Neural cell (in vitro differentiated cells): ENCODE data around the gene BCL6B. TPM values are rescaled to one million over a fixed set of nuclear protein-coding genes. Genes with fewer than 3 reads are reported as not detected.
"Not testable (repeated sequence)": the region's sequence is repeated elsewhere in the genome, so short reads cannot be mapped to it uniquely, and the experiment has no call there.

ENCODE experiments used
- H2AFZ ChIP-seq: fragments of 200-600, 300-800 bp; sonication (generic), shearing (Covaris generic); 2 replicates; pipeline ENCODE4 v1.6.0; 2014; ENCODE audit warnings: low read depth, mild to moderate bottlenecking, antibody characterized with exemption, low read length, moderate library complexity
- H3F3A ChIP-seq: fragments of 200-600 bp; shearing (Covaris generic); 2 replicates; pipeline ENCODE4 v1.6.1; 2016; ENCODE audit warnings: mild to moderate bottlenecking, moderate library complexity, mixed read lengths, antibody characterized with exemption, low read length; ENCODE audit not compliant: insufficient read depth, poor library complexity, severe bottlenecking
- H3K27ac ChIP-seq: fragments of 200-600, 300-800 bp; sonication (generic), shearing (Covaris generic); 2 replicates; pipeline ENCODE4 v1.5.1; 2014; ENCODE audit warnings: mild to moderate bottlenecking, low read length, moderate library complexity
- H3K27me3 ChIP-seq: fragments of 300-800, 200-600 bp; sonication (generic), shearing (Covaris generic); 2 replicates; pipeline ENCODE4 v1.6.0; 2014; ENCODE audit warnings: mild to moderate bottlenecking, low read depth, low read length, moderate library complexity; ENCODE audit not compliant: insufficient read depth
- H3K36me3 ChIP-seq: fragments of 300-800, 200-600 bp; sonication (generic), shearing (Covaris generic); 2 replicates; pipeline ENCODE4 v1.5.1; 2014; ENCODE audit warnings: mild to moderate bottlenecking, antibody characterized with exemption, low read length, moderate library complexity; ENCODE audit not compliant: insufficient read depth
- H3K4me2 ChIP-seq: fragments of 300-800, 200-600 bp; sonication (generic), shearing (Covaris generic); 2 replicates; pipeline ENCODE4 v1.6.0; 2014; ENCODE audit warnings: mild to moderate bottlenecking, low read length
- H3K4me3 ChIP-seq: fragments of 300-800, 200-600 bp; sonication (generic), shearing (Covaris generic); 2 replicates; pipeline ENCODE4 v1.5.1; 2014; ENCODE audit warnings: mild to moderate bottlenecking, low read length, moderate library complexity
- H3K79me2 ChIP-seq: fragments of 200-600 bp; shearing (Covaris generic); replicated peaks from 2 replicates; pipeline ENCODE4 v1.6.0; 2014; ENCODE audit warnings: mild to moderate bottlenecking, low read length, moderate library complexity; ENCODE audit not compliant: insufficient read depth
- H3K9ac ChIP-seq: fragments of 300-800, 200-600 bp; sonication (generic), shearing (Covaris generic); 2 replicates; pipeline ENCODE4 v1.6.1; 2016; ENCODE audit warnings: mild to moderate bottlenecking, low read length, mixed read lengths
- H3K9me2 ChIP-seq: fragments of 200-600 bp; shearing (Covaris generic); 2 replicates; pipeline ENCODE4 v1.6.1; 2016; ENCODE audit warnings: mild to moderate bottlenecking, low read length, mixed read lengths; ENCODE audit not compliant: insufficient read depth
- H3K9me3 ChIP-seq: fragments of 200-600, 300-800 bp; sonication (generic), shearing (Covaris generic); 2 replicates; pipeline ENCODE4 v1.6.1; 2016; ENCODE audit warnings: mild to moderate bottlenecking, mixed run types, low read length, moderate library complexity, mixed read lengths
- H4K20me1 ChIP-seq: fragments of 200-600 bp; shearing (Covaris generic); 2 replicates; pipeline ENCODE4 v1.6.1; 2016; ENCODE audit warnings: mild to moderate bottlenecking, mixed run types; ENCODE audit not compliant: insufficient read depth
- CTCF ChIP-seq: fragments of 450-650 bp; IDR thresholded peaks from 2 replicates; pipeline ENCODE4 v1.5.1; 2014; ENCODE audit warnings: antibody characterized with exemption, mild to moderate bottlenecking, moderate library complexity; ENCODE audit not compliant: poor library complexity, severe bottlenecking
- EP300 ChIP-seq: fragments of 450-650 bp; conservative IDR thresholded peaks from 2 replicates; pipeline ENCODE4 v1.6.1; 2014; ENCODE audit warnings: antibody characterized with exemption, mild to moderate bottlenecking, moderate library complexity; ENCODE audit not compliant: poor library complexity, severe bottlenecking
- EZH2 ChIP-seq: fragments of 200-600, 300-800 bp; shearing (Covaris generic), sonication (generic); IDR thresholded peaks from 2 replicates; pipeline ENCODE4 v1.6.1; 2014; ENCODE audit warnings: antibody characterized with exemption, low read length, borderline replicate concordance, mild to moderate bottlenecking; ENCODE audit not compliant: insufficient read depth, poor library complexity, severe bottlenecking
- MXI1 ChIP-seq: fragments of 450-650 bp; conservative IDR thresholded peaks from 2 replicates; pipeline ENCODE4 v1.6.1; 2014; ENCODE audit warnings: antibody characterized with exemption, mild to moderate bottlenecking; ENCODE audit not compliant: poor library complexity, severe bottlenecking
- POLR2AphosphoS5 ChIP-seq: IDR thresholded peaks from 2 replicates; pipeline ENCODE4 v1.6.1; 2012
- RAD21 ChIP-seq: fragments of 450-650 bp; conservative IDR thresholded peaks from 2 replicates; pipeline ENCODE4 v1.6.1; 2014; ENCODE audit warnings: antibody characterized with exemption, mild to moderate bottlenecking, moderate library complexity
- REST ChIP-seq: IDR thresholded peaks from 2 replicates; pipeline ENCODE4 v1.6.1; 2012; ENCODE audit warnings: borderline replicate concordance
- SMC3 ChIP-seq: fragments of 450-650 bp; conservative IDR thresholded peaks from 2 replicates; pipeline ENCODE4 v1.6.1; 2014; ENCODE audit warnings: antibody characterized with exemption, mild to moderate bottlenecking, moderate library complexity; ENCODE audit not compliant: poor library complexity
- TAF1 ChIP-seq: IDR thresholded peaks from 2 replicates; pipeline ENCODE4 v1.6.1; 2012; ENCODE audit warnings: low read depth
- polyA plus RNA-seq: library from polyadenylated mRNA; depleted of rRNA; stranded (reverse); fragments of >200 nt; gene quantifications from 2 replicates; pipeline ENCODE4 v1.2.3, GENCODE V29; 2014

BCL6B gene
- polyA plus RNA-seq, 1 donor from 2014 or later: not detected

- Histone ChIP-seq H4K20me1 (no peaks in the 10 kb centered on the region), H3K36me3 (no peaks in the 10 kb centered on the region), H2AFZ (no peak overlapping the region), H3K4me2 (no peak overlapping the region), H3F3A (no peaks in the 10 kb centered on the region), H3K27me3 (no peaks in the 10 kb centered on the region), H3K9me3 (no peaks in the 10 kb centered on the region), H3K27ac (no peak overlapping the region), H3K9me2 (no peaks in the 10 kb centered on the region), H3K9ac (no peak overlapping the region), H3K79me2 (no peaks in the 10 kb centered on the region), H3K4me3 (no peak overlapping the region)
- TF ChIP-seq TAF1 (no peak), EZH2 (no peak), EP300 (no peak), MXI1 (no peak), POLR2AphosphoS5 (no peak), CTCF (no peak), RAD21 (no peak), REST (no peak), SMC3 (no peak)
These were observed 36.2 kb upstream of the BCL6B start for GRCh38 chr17:6986676-6987075.

GRCh38 chr17:6989779-6990178 lies 33.1 kb upstream of the BCL6B start:
- Histone ChIP-seq H4K20me1 (no peaks in the 10 kb centered on the region), H3K27ac (no peak overlapping the region), H3F3A (no peaks in the 10 kb centered on the region), H3K9me3 (no peaks in the 10 kb centered on the region), H2AFZ (no peak overlapping the region), H3K36me3 (no peaks in the 10 kb centered on the region), H3K9me2 (no peaks in the 10 kb centered on the region), H3K4me2 (no peak overlapping the region), H3K9ac (no peak overlapping the region), H3K79me2 (no peaks in the 10 kb centered on the region), H3K27me3 (no peaks in the 10 kb centered on the region), H3K4me3 (no peak overlapping the region)
- no peak for TF ChIP-seq REST
- no peak for TF ChIP-seq SMC3
- no peak for TF ChIP-seq CTCF
- no peak for TF ChIP-seq TAF1
- no peak for TF ChIP-seq EZH2
- no peak for TF ChIP-seq POLR2AphosphoS5
- TF ChIP-seq MXI1: no peak
- TF ChIP-seq EP300: no peak
- TF ChIP-seq RAD21: no peak

GRCh38 chr17:6993613-6994056 lies 29.2 kb upstream of the BCL6B start:
- not testable (repeated sequence) for H3K4me2 ChIP-seq, H3K27ac ChIP-seq, H3K9me2 ChIP-seq

More at GRCh38 chr17:6993613-6994056, 29.2 kb upstream of the BCL6B start:
- not testable (repeated sequence) for H3K9me3 ChIP-seq, H3K27me3 ChIP-seq, H3F3A ChIP-seq, H3K9ac ChIP-seq, H3K79me2 ChIP-seq, H3K4me3 ChIP-seq, H3K36me3 ChIP-seq, H4K20me1 ChIP-seq, H2AFZ ChIP-seq
